RWPE2 (cell line): ENCODE results near the gene ANO6.

Source experiments
- ATAC-seq: fragments of 200-7000 bp; cut with Tn5 transposase; 3 replicates; pipeline ENCODE4 v1.9.1; 2021; ENCODE audit warnings: low read depth
- DNase-seq: peaks from one replicate; pipeline ENCODE4 v3.0.0-alpha.2; 2020; ENCODE audit warnings: low spot score
- H3K27ac ChIP-seq: fragments of 450-650 bp; 2 replicates; pipeline ENCODE4 v1.5.1; 2017; ENCODE audit warnings: mild to moderate bottlenecking; ENCODE audit not compliant: poor library complexity, severe bottlenecking
- H3K27me3 ChIP-seq: fragments of 250-450 bp; sonication (Bioruptor Pico); 2 replicates; pipeline ENCODE4 v1.5.1; 2021; ENCODE audit warnings: mild to moderate bottlenecking, moderate library complexity; ENCODE audit not compliant: insufficient read depth, poor library complexity, severe bottlenecking
- H3K36me3 ChIP-seq: fragments of 250-450 bp; sonication (Bioruptor Pico); 2 replicates; pipeline ENCODE4 v1.5.1; 2020; ENCODE audit warnings: low read depth, mild to moderate bottlenecking, moderate library complexity
- H3K4me1 ChIP-seq: fragments of 250-450 bp; sonication (Bioruptor Pico); 2 replicates; pipeline ENCODE4 v1.5.1; 2021; ENCODE audit warnings: mild to moderate bottlenecking, moderate library complexity; ENCODE audit not compliant: insufficient read depth, poor library complexity, severe bottlenecking
- H3K4me3 ChIP-seq: fragments of 250-450 bp; sonication (Bioruptor Pico); 2 replicates; pipeline ENCODE4 v1.5.1; 2021; ENCODE audit warnings: mild to moderate bottlenecking, moderate library complexity; ENCODE audit not compliant: severe bottlenecking
- H3K9me3 ChIP-seq: fragments of 250-450 bp; sonication (Bioruptor Pico); 2 replicates; pipeline ENCODE4 v1.5.1; 2021; ENCODE audit warnings: mild to moderate bottlenecking, moderate library complexity; ENCODE audit not compliant: severe bottlenecking
- CTCF ChIP-seq: fragments of 450-650 bp; IDR thresholded peaks from one replicate; pipeline ENCODE4 v1.5.1; 2017; ENCODE audit warnings: mild to moderate bottlenecking, moderate library complexity; ENCODE audit not compliant: poor library complexity, severe bottlenecking

ANO6 gene

GRCh38 chr12:45304514-45305178 is 88.8 kb downstream of the ANO6 start:
- no peak overlapping the region for H3K4me3 ChIP-seq
- H3K9me3 ChIP-seq = no peaks in the 10 kb centered on the region
- H3K27ac ChIP-seq = no peak overlapping the region
- peaks cover 5% of the 10 kb centered on the region for H3K36me3 ChIP-seq
- H3K27me3 ChIP-seq = no peaks in the 10 kb centered on the region
- no peak for ATAC-seq
- no peak for DNase-seq
- peaks cover 14% of the 10 kb centered on the region for H3K4me1 ChIP-seq
- TF ChIP-seq CTCF = no peak

- Histone ChIP-seq H3K9me3 (no peaks in the 10 kb centered on the region), H3K36me3 (peaks cover 5% of the 10 kb centered on the region), H3K4me3 (no peak overlapping the region), H3K27me3 (no peaks in the 10 kb centered on the region), H3K27ac (no peak overlapping the region), H3K4me1 (peaks cover 11% of the 10 kb centered on the region)
- ATAC-seq (no peak), DNase-seq (no peak)
- TF ChIP-seq CTCF = no peak
Observed at GRCh38 chr12:45305907-45306306, 90.0 kb downstream of the ANO6 start.

GRCh38 chr12:45309836-45310626 is 94.1 kb downstream of the ANO6 start:
- no peaks in the 10 kb centered on the region for H3K27me3 ChIP-seq
- no peak for ATAC-seq
- peaks cover 5% of the 10 kb centered on the region for H3K36me3 ChIP-seq
- H3K9me3 ChIP-seq = no peaks in the 10 kb centered on the region
- DNase-seq = no peak
- no peak for TF ChIP-seq CTCF
- no peaks in the 10 kb centered on the region for H3K4me1 ChIP-seq
- H3K27ac ChIP-seq = no peak overlapping the region
- no peak overlapping the region for H3K4me3 ChIP-seq

- H3K4me3 ChIP-seq = no peak overlapping the region
- ATAC-seq (no peak), DNase-seq (no peak)
- no peaks in the 10 kb centered on the region for H3K27me3 ChIP-seq
- TF ChIP-seq CTCF = no peak
- no peaks in the 10 kb centered on the region for H3K9me3 ChIP-seq
- H3K27ac ChIP-seq = no peak overlapping the region
- H3K4me1 ChIP-seq = no peaks in the 10 kb centered on the region
- H3K36me3 ChIP-seq = peaks cover 6% of the 10 kb centered on the region
Observed at GRCh38 chr12:45310627-45310968, 94.7 kb downstream of the ANO6 start.

GRCh38 chr12:45312012-45312411 is 96.1 kb downstream of the ANO6 start:
- Histone ChIP-seq H3K27me3 (no peaks in the 10 kb centered on the region), H3K9me3 (no peaks in the 10 kb centered on the region), H3K36me3 (peaks cover 16% of the 10 kb centered on the region), H3K4me3 (no peak overlapping the region), H3K27ac (no peak overlapping the region), H3K4me1 (no peaks in the 10 kb centered on the region)
- DNase-seq (no peak), ATAC-seq (no peak)
- TF ChIP-seq CTCF = no peak
